AG08395 (cell line): ENCODE data around the gene TTC38.

Experiments used
- DNase-seq: peaks from one replicate; pipeline ENCODE4 v3.0.0; 2012; ENCODE audit warnings: mixed read lengths, low spot score

TTC38 gene

DNA sequence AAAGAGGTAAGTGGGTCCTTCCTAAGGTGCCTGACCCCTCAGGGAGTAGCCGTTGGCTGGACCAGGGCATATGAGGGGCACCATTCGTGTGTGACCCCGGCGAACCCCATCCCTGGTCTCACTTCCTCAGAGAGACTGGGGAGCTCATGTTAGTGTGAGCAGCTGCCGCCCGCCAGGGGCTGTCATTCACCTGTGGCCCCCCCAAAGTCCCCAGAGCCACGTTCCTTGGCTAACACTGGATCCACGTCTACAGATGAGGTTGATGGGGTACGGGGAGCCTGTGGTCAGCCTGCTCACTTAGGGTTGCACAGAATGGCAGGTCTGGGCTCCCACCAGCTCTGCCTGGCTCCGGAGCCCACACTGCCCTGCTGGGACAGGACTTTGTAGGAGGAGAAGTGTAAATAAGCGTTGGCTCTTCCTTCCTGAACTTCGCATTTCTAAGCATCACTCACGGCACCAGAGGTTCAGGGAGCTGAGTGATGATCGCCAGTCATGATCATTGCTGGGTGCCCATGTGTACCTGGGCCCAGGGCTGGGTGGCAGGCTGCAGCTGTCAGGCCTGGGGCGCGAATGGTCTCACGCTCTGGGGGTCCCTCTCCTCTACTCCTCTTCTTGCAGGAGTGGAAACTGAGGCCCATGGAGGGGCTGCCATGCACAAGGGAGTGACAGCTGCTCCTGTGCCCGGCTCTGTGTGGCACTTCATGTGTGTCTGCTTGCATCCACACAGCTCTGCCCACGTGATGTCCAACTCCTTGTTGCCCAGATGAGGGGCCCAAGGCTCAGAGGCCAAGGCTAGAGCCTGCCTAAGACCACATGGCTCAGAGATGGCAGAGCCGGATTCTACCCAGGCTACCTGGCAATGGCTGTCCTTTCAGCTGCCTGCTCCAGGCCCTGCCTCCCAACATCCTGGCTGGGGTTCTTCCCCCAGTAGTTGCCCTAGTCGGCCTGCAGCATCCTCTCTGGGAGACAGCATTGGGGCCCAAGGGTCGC is 11.1 kb downstream of the TTC38 start:
- no peak for DNase-seq

DNA sequence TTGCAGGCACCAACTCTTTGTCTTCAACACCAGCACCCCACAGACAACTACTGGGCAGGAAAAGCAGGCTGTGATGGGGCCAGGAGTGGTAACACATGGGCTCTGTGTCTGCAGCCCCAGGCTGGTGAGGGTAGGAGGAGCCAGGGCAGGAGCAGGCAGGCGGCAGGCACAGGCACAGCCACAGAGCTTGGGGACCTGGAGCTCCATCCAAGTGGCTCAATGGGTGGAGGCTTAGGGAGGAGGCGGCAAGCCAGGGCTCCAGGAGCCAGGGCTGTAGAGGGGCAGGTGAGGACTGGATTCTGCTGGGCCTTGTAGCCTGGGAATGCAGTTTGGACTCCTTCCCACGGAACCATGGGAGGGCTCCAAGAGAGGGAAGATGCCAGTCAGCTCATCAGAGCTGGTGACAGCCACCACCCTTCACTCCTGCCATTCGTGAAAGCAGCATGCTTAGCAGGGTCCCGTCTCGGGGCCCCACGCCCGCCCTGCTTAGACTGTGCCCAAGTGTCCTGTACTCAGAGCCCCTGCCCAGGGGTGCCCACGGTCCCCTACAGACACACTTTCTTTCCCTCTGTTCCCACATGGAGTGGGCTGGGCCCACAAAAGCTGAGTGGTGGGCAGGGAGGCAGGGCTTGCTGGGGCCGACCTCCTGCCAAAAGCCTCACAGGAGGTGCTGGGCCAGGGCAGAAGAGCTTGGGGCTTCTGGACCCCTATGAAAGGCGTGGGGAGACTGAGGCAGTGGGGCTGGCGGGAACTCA is 12.4 kb downstream of the TTC38 start:
- DNase-seq = no peak

DNA sequence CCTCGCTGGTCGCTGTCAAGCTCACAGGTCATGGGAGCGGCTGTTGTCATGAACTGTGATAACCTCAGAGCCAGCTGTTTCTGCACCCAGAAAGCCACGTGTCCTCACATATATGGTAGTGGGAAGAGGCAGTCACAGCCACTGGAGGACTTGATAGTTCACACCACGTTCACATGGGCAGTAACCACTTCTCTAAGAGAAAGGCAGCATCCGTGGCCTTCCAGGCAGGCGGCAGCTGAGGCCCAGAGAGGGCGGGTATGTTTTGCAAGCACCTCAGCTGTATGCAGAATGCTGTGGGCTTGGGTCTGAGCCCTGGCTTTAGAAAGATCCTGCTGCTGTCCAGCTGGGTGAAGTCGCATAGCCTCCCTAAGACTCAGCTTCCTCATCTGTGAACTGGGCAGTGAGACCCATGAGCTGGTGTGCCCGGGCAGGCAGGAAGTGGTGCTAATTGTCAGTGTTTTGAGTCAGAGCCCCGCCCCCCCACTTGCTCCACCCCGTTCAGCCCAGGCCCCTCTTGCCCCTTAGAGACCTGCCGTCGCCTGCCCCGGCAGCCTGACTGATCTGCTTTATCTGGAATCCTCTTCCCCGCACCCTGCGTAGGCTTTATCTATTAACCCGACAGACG is 13.3 kb downstream of the TTC38 start:
- DNase-seq = no peak

DNA sequence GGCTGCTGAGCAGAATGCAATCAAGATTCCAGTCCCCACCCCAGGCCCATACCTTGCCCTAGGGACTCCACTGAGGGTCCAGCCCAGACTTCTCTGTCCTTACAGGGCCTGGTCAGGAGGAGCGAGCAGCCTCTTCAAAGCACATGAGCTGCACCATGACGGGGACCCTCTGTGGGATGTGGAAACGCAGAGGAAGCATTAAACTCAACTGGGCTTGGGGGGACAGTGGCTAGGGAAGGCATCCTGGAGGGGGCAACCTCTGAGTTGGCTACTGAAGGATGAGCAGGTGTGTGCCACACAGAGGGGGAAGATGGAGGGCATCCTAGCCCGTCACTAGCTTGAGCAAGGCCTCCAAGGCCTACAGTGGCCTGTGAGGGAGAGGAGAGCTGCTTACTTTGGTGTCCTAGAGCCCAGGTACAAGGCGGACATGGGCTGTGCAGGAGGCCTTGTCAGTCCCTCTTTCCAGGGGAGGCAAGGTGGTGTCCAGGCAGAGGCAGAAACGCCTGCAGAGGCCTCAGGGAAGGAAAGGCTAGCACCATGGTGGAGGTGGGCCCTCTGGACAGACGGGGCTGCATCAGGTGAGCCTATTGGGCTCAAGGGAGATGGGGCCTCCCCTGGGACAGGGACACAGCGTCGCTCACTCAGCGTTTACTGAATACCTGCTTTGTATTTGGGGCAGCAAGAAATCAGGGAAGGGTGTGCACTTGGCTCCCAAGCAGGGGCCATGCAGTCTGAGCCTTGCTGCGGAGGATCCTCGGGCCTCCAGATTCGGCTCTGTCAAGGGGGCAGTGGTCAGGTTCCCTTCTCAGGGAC is 14.3 kb downstream of the TTC38 start:
- no peak for DNase-seq

DNA sequence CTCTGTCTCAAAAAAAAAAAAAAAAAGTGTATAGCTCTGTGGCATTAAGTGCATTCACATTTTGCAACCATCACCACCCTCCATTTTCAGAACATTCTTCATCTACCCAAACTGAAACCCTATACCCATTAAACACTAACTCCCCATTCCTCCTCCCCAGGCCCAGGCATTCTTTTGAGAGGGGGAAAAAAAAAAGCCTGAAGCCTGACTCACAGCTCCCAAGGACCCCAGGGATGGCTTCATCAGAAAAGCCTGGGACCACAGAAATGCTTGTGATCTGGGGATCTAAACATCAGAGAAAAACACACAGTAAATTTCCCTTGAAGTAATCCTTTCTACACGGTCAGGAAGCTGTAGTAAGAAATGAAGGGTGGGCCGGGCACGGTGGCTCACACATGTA is 18.2 kb downstream of the TTC38 start:
- no peak for DNase-seq

DNA sequence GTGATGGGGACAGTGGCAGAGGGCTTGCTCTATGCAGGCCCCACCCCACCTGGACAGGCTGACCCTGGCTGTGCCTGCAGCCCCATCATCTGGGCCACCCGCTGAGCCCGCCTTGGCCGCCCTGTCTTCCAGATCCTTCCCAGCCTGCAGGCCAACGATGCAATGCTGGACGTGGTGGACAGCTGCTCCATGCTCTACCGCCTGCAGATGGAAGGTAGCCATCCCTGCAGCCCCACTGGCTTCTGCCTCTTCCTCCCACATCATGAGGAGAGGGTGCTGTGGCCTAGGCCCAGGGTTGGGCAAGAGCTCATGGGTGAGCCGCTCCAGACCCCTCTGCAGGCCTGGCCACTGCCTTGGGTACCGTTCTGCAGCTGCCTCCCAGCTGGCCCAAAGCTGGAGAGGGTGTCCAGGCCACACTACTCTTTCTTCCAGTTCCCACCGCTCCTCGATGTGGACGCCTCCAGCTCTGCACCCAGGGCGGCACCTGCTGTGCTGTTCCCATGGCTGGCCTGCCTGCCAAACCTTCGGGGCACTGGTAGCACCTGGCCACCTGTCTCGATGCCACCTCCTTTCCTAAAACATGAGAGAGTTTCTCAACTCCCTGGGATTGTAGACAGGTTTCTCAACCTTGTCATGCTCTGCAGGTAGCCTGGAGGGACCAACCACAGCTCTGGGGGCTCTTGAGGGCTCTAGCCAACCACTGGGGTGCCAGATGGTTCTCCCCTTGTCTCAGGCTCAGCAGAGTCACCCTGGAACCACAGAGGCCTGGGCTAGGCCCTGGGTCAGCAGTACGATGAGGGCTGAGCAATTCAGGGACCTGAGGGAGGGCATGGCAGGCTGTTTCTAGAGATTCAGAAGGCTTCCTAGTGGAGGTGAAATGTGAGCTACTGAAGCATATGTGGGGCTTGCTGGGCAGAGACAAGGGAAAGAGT is 19.4 kb downstream of the TTC38 start:
- DNase-seq = no peak

DNA sequence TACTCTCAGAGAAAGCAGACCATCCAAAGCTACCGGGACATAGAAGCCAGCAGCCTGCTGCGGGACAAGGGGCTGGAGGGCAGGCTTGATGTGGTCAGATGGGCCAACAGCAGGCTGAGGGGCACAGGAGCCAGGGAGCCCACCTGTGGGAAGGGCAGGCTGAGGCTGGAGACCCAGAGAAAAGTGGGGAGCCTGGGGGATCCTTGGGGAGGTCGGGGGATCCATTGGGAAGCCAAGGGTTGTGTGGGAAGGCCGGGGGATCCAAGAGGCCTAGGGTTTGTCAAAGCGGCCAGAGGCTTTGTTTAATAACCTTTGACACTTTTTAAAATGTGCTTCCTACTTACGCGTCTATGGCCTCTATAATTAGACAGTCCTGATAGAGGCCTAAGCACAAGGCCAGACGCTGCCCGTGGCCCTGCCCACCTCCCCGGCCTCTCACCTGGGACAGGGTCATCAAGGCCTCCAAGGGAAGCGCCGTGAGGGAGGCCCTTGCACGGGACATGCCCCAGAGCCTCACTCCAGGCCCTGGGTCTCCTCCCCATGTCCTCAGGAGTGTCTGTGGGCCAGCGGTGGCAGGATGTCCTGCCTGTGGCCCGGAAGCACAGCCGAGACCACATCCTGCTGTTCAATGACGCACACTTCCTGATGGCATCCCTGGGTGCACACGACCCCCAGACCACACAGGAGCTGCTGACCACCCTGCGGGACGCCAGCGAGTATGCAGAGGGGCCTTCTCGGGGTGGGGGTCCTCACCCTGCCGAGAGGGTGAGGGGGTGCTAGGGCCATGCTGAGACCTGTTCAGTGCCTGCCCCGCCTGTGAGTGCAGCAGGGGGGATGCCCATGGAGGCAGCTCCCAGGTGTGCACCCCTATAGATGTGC is 20.3 kb downstream of the TTC38 start:
- DNase-seq = no peak

DNA sequence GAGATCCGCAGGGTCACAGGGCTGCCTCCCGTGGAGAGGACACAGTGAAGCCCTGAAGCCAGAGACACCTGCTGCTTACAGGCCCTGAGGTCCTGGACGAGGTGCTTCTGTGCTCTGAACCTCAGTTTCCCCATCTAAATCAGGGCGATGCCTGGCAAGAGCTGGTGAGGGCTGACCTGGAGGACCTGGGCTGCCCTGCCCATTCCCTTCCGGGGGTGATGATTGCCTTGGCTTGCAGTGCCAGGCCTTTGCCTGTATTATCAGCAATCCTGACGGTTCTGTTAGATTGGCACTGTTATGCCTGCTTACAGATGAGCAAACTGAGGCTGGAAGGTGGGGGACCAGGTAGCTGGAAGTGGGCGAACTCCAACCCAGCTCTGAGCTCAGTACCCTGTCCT is 21.0 kb downstream of the TTC38 start:
- DNase-seq = no peak

DNA sequence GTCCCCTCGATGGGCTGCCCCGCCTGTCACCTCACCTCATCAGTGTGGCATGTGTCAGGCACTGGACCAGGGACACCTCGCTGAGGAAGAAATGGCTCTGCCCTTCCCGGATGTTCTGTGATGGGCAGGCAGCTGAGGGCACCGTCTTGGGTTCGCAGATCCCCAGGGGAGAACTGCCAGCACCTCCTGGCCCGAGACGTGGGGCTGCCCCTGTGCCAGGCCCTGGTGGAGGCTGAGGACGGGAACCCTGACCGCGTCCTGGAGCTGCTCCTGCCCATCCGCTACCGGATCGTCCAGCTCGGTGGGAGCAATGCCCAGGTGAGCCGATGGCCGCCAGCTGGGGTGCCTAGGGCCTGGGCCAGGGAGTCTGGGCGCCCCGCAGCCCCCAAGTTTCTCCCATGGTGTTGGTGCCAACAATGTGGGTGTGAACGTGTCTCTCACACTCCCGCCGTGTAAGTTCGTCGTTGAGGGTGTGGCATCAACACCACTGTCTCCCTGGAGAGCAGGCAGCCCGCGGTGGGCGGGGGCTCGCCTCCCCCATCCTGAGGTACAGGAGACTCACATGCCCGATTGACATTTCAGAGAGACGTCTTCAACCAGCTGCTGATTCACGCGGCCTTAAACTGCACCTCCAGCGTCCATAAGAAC is 21.6 kb downstream of the TTC38 start:
- no peak for DNase-seq

DNA sequence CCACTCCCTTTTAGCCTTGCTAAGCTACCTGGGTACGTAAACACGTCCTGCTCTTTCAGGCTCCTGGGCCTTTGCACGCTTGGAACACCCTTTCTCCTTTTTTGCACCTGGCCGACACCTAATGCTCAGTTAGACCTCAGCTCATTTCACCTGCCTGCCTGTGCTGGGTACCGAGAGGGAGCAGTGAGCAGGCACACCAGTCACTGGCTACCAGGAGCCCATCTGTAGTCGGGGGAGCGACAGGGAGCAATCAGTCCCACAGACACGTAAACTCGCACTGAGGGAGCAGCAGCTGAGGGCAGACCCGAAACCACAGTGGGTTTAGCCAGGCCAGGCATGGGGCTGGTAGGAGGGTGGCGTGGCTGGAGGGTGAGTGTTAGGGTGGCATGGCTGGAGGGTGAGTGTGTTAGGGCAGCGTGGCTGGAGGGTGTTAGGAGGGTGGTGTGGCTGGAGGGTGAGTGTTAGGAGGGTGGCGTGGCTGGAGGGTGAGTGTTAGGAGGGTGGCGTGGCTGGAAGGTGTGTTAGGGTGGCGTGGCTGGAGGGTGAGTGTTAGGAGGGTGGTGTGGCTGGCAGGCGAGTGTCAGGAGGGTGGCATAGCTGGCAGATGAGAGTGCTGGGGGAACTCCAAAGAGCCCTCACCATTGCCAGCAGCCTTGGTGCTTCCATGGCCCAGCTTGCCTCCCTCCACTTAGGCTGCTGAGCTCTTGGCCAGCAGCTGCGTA is 22.5 kb downstream of the TTC38 start:
- no peak for DNase-seq

DNA sequence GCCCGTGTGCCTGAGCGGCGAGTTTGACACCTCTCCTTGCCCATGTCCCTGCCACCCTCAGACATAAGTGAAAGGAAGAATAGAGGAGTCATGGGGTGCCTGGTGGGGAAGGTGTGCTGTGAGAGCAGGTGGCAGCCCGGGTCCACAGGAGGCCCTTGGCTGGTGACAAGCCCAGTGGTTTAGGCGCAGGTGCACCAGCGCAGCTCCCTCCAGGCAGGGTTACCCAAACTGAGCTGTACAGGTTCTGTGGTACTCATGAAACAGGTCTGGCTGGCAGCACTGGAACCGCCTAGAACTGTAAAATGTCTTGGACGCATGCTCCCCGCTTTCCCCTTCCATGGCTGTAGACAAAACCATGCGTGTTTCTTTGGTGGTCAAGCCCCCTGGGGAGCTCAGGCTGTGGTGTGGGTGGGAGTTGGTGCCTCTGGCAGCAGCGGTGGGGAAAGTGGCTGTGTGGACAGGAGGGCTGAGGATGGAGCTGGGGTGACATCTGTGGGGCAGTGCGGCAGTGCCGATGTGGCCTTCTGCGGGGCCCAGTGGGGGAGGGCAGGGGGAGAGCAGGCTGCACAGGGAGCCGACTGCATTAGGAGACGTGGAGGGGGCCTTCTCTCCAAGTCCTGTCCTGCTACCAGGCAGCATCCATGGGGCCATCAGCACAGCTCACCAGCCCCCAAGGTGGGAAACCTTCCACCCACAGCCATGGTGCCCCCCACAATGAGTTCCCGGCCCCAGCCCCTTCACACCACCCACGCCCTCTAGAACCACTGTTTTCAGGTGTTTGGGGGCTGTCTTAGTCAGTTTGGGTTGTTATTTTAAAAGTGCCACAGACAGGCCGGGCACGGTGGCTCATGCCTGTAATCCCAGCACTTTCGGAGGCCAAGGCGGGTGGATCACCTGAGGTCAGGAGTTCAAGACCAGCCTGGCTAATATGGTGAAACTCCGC is 23.3 kb downstream of the TTC38 start:
- no peak for DNase-seq

DNA sequence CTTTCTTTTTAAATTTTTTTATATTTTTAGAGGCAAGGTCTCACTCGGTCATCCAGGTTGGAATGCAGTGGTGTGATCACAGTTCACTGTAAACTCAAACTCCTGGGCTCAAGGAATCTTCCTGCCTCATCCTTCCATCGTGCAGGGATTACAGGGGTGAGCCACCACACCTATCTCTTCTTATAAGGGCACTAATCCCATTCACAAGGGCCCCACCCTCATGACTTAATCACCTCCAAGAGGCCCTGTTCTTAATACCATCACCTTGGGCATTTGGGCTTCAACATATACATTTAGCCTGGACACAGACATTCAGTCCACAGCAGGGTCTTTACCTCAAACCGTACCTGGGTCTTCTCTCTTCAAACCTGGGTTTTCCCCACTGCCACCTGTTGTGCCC is 24.4 kb downstream of the TTC38 start:
- DNase-seq = no peak

DNA sequence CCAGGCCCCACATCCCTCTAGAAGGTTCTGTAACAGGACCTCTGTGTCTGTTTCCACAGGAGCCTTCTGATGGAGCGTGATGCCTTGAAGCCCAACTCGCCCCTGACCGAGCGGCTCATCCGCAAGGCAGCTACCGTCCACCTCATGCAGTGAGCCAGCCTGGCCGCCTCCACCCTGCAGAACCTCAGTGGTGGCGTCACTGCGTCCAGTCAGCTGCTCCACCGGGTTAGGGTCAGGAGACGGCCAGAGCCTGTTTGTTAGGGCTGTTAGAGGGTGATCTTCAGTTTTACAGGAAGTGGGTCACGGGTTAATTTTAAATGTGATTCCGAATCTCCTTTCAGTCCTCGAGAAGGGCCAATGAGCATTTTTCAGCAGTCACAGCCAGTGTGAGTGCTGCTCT is 24.9 kb downstream of the TTC38 start:
- no peak for DNase-seq

DNA sequence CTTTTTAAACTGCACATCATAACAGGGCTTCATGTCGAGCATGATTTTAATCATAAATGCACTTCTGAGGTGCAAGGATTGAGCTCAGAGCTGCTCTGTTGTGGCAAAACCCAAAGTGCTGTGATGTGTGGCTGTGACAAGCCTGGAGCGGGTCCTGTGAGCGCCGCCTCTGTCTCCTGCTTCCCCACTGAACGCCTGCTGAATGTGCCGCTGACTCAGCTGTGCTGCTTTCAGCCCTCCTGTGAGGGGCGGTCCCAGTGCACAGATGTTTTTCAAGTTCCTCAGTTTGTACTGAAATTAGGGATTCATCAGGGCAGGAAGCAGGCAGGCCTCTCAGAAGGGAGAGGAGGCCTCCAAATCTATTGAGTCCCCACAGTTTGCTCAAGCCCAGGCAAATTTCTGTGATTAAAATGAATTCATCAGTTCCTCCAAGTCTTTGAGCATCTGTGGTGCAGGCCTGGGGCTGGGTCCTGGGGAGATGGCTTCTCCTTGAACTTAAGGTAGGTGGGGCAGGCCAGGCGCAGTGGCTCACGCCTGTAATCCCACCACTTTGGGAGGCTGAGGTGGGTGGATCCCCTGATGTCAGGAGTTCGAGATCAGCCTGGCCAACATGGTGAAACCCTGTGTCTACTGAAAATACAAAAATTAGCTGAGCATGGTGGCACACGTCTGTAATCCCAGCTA is 25.9 kb downstream of the TTC38 start:
- peak; percentile 93 for DNase-seq

DNA sequence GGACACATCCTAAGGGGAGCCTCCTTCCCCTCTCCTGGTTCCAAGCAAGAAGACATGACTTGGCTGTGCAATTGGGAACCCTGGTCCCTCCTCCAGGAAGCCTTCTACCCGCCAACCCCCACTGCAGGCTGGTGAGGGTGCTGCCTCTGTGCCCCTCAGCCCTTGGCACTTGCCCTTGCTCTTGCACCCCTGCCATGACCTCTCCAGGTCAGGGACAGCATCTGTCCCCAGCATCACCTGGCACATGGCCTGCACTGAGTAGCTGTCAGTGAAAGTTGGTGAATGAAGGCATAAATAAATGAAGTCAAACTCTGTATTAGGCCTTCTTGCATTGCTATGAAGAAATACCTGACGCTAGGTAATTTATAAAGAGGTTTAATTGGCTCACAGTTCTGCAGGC is 27.0 kb downstream of the TTC38 start:
- no peak for DNase-seq

DNA sequence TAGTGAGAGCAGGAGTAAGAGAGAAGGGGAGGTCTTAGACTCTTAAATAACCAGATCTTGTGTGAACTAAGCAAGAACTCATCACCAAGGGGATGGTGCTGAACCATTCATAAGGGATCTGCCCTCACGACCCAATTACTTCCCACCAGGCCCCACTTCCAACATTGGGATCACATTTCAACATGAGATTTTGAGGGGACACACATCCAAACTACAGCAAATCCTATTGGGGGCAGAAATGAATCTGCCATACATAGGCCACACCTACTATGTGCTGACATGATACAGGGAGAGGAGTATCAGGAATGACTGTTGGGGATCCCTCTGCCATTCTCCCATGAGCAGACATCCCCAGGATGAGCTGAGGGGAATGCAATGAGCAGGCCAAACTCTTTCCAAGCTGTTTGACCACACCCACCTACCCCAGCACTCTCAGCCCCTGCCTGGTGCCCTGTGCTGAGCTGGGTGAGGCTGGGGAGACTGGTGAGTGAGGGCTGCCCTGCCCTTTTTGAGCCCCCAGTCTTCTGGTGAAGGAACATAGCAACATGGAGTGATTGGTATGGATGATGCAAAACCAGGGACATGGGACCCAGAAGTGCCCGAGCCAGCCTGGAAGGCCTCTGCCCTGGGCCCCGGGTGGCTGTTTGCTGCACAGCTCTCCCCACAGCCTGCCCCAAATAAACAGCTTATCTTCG is 27.6 kb downstream of the TTC38 start:
- no peak for DNase-seq
